Renal pelvis (tissue), 4 donors: ENCODE measurements around the gene LITAF. TPM values are rescaled to one million over a fixed set of nuclear protein-coding genes. Genes with fewer than 3 reads are reported as not detected.

Source experiments
- DNase-seq: peaks from one replicate; pipeline ENCODE4 v3.0.0-alpha.2; 2013
- polyA plus RNA-seq, 3 donors: library from polyadenylated mRNA; unstranded; fragments of 120-200 nt; gene quantifications; one replicate each; pipeline ENCODE4 v1.2.1, GENCODE V29; 2013; ENCODE audit not compliant: insufficient read length in 3 of 3

The LITAF gene
- polyA plus RNA-seq, 3 donors = 99.4 to 104 (median 103) TPM

GRCh38 chr16:11624636-11625607, 38.2 kb upstream of the LITAF start:
- no peak for DNase-seq

GRCh38 chr16:11624205-11624604, 37.5 kb upstream of the LITAF start:
- no peak for DNase-seq

- no peak for DNase-seq
Measured at GRCh38 chr16:11621920-11622651, 35.4 kb upstream of the LITAF start.

- no peak for DNase-seq
Measured at GRCh38 chr16:11621539-11621919, 34.8 kb upstream of the LITAF start.

- no peak for DNase-seq
Measured at GRCh38 chr16:11620243-11621003, 33.7 kb upstream of the LITAF start.

GRCh38 chr16:11619327-11619851, 32.7 kb upstream of the LITAF start:
- DNase-seq = no peak

- DNase-seq = no peak
Measured at GRCh38 chr16:11618107-11618717, 31.5 kb upstream of the LITAF start.

GRCh38 chr16:11615748-11616447, 29.2 kb upstream of the LITAF start:
- DNase-seq = no peak

GRCh38 chr16:11614587-11615175, 28.0 kb upstream of the LITAF start:
- no peak for DNase-seq

- no peak for DNase-seq
Measured at GRCh38 chr16:11613381-11614303, 26.9 kb upstream of the LITAF start.

GRCh38 chr16:11612665-11613025, 25.9 kb upstream of the LITAF start:
- DNase-seq = no peak

GRCh38 chr16:11611871-11612664, 25.3 kb upstream of the LITAF start:
- DNase-seq = no peak

GRCh38 chr16:11610580-11610979, 23.9 kb upstream of the LITAF start:
- DNase-seq = no peak

GRCh38 chr16:11610121-11610505, 23.4 kb upstream of the LITAF start:
- no peak for DNase-seq

- DNase-seq = no peak
Measured at GRCh38 chr16:11609474-11610120, 22.9 kb upstream of the LITAF start.

- DNase-seq = no peak
Measured at GRCh38 chr16:11605891-11606290, 19.2 kb upstream of the LITAF start.

- no peak for DNase-seq
Measured at GRCh38 chr16:11605564-11605886, 18.8 kb upstream of the LITAF start.
